HFFc6 (cell line): ENCODE results near the gene PALD1. TPM values are rescaled to one million over a fixed set of nuclear protein-coding genes. Genes with fewer than 3 reads are reported as not detected.

Experiments used
- DNase-seq: peaks from one replicate; pipeline ENCODE4 v3.0.0-alpha.2; 2018
- H3K27ac Mint-ChIP-seq: 2 replicates; pipeline ENCODE4 v1.8.0; 2020; ENCODE audit warnings: mild to moderate bottlenecking, mixed read lengths
- H3K27me3 Mint-ChIP-seq: 2 replicates; pipeline ENCODE4 v1.8.0; 2021; ENCODE audit warnings: mild to moderate bottlenecking, moderate library complexity, mixed read lengths; ENCODE audit not compliant: insufficient read depth
- H3K36me3 Mint-ChIP-seq: 2 replicates; pipeline ENCODE4 v1.8.0; 2021; ENCODE audit warnings: low read depth, mixed read lengths
- H3K4me1 Mint-ChIP-seq: 2 replicates; pipeline ENCODE4 v1.8.0; 2020; ENCODE audit warnings: low read depth, mixed read lengths
- H3K4me3 Mint-ChIP-seq: 2 replicates; pipeline ENCODE4 v1.8.0; 2020; ENCODE audit warnings: mild to moderate bottlenecking, moderate library complexity, mixed read lengths
- H3K9me3 Mint-ChIP-seq: 2 replicates; pipeline ENCODE4 v1.8.0; 2020; ENCODE audit warnings: mild to moderate bottlenecking, mixed read lengths
- total RNA-seq, 6 experiments: library from RNA; stranded (reverse); fragmentation: NEBNext Ultra II Directional; extraction: Animal tissue kit (Norgen Biotek cat#: 25700); gene quantifications; 2 replicates in 1 of 6; 3 replicates in 5 of 6; pipeline ENCODE4 v1.2.3, GENCODE V29; 2021
- TF ChIP-seq, protein P1 (sequence below): fragments of 200-600 bp; sonication (generic); IDR thresholded peaks from 2 replicates; pipeline ENCODE4 v1.5.0; 2021; ENCODE audit warnings: antibody characterized with exemption, mild to moderate bottlenecking

Gene PALD1
- total RNA-seq, 6 experiments from 2014 or later = not detected

DNA sequence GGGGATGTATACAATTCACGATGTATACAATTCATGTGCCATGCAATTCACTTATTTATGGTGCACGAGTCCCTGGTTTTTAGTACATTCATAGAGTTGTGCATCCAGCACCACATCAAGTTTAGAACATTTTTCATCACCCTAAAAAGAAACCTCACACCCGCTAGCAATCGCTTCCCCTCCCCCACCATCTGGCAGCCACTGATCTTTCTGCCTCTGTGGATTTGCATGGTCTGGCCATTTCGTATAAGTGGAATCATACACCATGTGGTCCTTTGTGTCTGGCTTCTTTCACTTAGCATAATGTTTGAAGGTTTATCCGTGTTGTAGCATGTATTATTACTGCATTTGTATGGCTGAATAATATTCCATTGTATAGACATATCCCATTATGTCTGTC lies 71.9 kb downstream of the PALD1 start:
- no peaks in the 10 kb centered on the region for H3K9me3 Mint-ChIP-seq
- no peak overlapping the region for H3K4me3 Mint-ChIP-seq
- peaks cover 18% of the 10 kb centered on the region for H3K4me1 Mint-ChIP-seq
- no peaks in the 10 kb centered on the region; the same call in none of the 2 replicates for H3K27me3 Mint-ChIP-seq
- H3K27ac Mint-ChIP-seq = no peak overlapping the region
- H3K36me3 Mint-ChIP-seq = no peaks in the 10 kb centered on the region
- DNase-seq = no peak
- TF ChIP-seq, protein P1, sequence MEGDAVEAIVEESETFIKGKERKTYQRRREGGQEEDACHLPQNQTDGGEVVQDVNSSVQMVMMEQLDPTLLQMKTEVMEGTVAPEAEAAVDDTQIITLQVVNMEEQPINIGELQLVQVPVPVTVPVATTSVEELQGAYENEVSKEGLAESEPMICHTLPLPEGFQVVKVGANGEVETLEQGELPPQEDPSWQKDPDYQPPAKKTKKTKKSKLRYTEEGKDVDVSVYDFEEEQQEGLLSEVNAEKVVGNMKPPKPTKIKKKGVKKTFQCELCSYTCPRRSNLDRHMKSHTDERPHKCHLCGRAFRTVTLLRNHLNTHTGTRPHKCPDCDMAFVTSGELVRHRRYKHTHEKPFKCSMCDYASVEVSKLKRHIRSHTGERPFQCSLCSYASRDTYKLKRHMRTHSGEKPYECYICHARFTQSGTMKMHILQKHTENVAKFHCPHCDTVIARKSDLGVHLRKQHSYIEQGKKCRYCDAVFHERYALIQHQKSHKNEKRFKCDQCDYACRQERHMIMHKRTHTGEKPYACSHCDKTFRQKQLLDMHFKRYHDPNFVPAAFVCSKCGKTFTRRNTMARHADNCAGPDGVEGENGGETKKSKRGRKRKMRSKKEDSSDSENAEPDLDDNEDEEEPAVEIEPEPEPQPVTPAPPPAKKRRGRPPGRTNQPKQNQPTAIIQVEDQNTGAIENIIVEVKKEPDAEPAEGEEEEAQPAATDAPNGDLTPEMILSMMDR = no peak

DNA sequence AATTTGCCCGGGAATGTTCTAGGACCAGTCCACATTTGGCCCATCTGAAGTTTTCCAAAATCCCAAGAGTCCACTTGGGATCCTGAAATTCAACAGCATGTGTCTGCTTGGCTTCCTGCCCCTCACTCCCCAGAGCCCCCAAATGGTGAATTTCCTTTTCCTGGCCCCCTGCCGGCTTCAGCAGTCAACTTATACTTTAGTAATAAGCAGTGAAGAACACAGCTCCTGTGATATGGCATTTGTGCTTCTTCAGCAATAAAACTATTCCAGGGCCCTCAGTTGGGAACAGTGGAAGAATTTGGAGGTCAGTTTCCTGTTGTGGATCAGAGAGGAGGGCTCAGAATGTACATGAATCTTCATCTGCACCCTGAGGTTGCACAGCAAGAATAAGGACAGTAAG lies 72.9 kb downstream of the PALD1 start:
- no peaks in the 10 kb centered on the region; the same call in 1 of the 2 replicates for H3K27me3 Mint-ChIP-seq
- H3K4me3 Mint-ChIP-seq = peak overlapping the region; percentile 49; the same call in 1 of the 2 replicates
- peak overlapping the region; percentile 73; the same call in 1 of the 2 replicates for H3K27ac Mint-ChIP-seq
- H3K4me1 Mint-ChIP-seq = peaks cover 18% of the 10 kb centered on the region
- H3K36me3 Mint-ChIP-seq = no peaks in the 10 kb centered on the region
- TF ChIP-seq, protein P1 = no peak
- H3K9me3 Mint-ChIP-seq = no peaks in the 10 kb centered on the region
- DNase-seq = no peak

DNA sequence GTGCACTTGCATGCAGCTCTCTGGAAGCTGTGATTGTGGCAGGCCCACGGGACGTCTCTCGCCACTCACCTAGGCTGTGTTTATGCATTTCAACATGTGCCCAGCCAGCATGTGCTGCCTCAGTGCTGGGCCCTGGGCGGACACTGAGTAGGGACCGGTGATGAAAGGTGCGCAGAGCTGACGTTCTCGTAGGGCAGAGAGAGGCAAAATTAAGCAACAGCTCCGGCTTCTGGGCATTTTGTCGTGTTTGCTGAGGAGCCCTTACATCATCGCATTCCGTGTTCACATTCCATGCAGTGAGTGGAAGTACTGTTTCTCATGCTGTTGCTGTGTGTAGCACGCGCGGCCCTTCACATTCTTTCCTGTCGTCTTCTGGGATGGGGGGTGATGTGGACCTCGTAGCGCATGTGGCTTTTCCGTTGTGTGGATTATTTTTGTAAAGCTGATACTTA lies 73.4 kb downstream of the PALD1 start:
- TF ChIP-seq, protein P1 = no peak
- Mint-ChIP-seq H3K9me3 (no peaks in the 10 kb centered on the region), H3K4me1 (peaks cover 18% of the 10 kb centered on the region), H3K36me3 (no peaks in the 10 kb centered on the region), H3K27ac (peak overlapping the region; percentile 73), H3K27me3 (peaks cover 3% of the 10 kb centered on the region; the same call in 1 of the 2 replicates), H3K4me3 (peak overlapping the region; percentile 49)
- peak; percentile 86 for DNase-seq

DNA sequence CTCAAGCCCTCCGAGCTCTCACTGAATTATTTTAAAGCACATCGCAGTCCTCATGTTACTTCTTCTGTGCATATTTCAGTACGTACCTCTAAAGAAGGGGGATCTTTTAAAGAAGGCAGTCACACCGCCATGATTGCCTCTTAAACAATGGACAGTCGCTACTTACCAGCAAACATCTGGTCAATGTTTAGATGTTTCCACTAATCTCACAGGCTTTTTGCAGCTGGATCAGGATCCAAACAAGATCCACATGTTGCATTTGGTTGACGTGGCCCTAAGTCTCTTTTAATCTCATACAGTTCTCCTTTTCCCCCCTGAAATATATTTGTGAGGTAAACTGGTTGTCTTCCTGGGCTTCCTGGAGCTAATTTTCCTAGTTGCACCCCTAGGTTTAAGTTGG lies 74.0 kb downstream of the PALD1 start:
- H3K36me3 Mint-ChIP-seq = no peaks in the 10 kb centered on the region
- H3K4me3 Mint-ChIP-seq = peak overlapping the region; percentile 49
- TF ChIP-seq, protein P1 = no peak
- peak overlapping the region; percentile 73 for H3K27ac Mint-ChIP-seq
- H3K27me3 Mint-ChIP-seq = peaks cover 4% of the 10 kb centered on the region; the same call in 1 of the 2 replicates
- no peaks in the 10 kb centered on the region for H3K9me3 Mint-ChIP-seq
- H3K4me1 Mint-ChIP-seq = peaks cover 18% of the 10 kb centered on the region
- DNase-seq = no peak

DNA sequence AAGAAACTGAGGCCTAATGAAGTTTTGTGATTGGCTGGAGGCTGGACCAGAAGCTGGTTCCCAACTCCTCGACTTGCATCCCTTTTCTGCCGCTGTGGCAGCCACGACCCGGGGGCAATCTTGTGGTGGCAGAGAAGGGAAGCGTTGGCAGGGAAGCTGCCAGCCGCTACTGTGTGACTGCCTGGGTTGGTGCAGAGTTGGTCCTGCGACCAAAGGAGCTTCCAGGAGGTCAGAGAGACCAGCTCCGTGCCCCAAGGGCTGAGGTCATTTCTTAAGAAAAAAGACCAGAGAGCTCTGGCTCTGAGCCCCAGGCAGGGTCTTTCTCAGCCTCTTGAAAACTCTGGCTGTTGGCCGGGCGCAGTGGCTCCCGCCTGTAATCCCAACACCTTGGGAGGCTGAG lies 76.8 kb downstream of the PALD1 start:
- Mint-ChIP-seq H3K27me3 (peaks cover 27% of the 10 kb centered on the region), H3K9me3 (no peaks in the 10 kb centered on the region), H3K4me3 (no peak overlapping the region), H3K4me1 (peaks cover 29% of the 10 kb centered on the region), H3K27ac (no peak overlapping the region), H3K36me3 (no peaks in the 10 kb centered on the region)
- no peak for DNase-seq
- TF ChIP-seq, protein P1 = no peak
